ENCODE measurements around the gene PER1. TPM values are rescaled to one million over a fixed set of nuclear protein-coding genes. Genes with fewer than 3 reads are reported as not detected.
A peak's percentile ranks its signal among the peaks of the same experiment; 100 is the strongest.

PER1 gene
- total RNA-seq, 4 donors from 2014 or later = 105 to 263 (median 164) TPM

- in situ Hi-C loops (cut with MboI; ENCODE audit: low sequenced_read_pairs in 4 of 4) (no loop called here), intact Hi-C loops (cut with DNase I; ENCODE audit: low total_unique reads) (no loop called here)
- Histone ChIP-seq H3K9me3 (no peaks in the 10 kb centered on the region), H3K27ac (peak overlapping the region; percentile 98 to 100 (median 100)), H3K4me1 (peaks cover 40 to 66% of the 10 kb centered on the region in 2 donors), H3K4me3 (no peak overlapping the region), H3K27me3 (no peaks in the 10 kb centered on the region), H3K36me3 (peaks cover 20 to 79% of the 10 kb centered on the region in 2 donors)
- no peak for ATAC-seq
- TF ChIP-seq POLR2A (IDR thresholded peaks at IDR 0.05) (peak in 1 of 2 donors; percentile 11), CTCF (IDR thresholded peaks at IDR 0.05 in 4 of 5, conservative IDR thresholded peaks at IDR 0.05 in 1 of 5) (no peak)
- no peak for DNase-seq
Observed at GRCh38 chr17:8142158-8142886, 9.9 kb downstream of the PER1 start.

DNA sequence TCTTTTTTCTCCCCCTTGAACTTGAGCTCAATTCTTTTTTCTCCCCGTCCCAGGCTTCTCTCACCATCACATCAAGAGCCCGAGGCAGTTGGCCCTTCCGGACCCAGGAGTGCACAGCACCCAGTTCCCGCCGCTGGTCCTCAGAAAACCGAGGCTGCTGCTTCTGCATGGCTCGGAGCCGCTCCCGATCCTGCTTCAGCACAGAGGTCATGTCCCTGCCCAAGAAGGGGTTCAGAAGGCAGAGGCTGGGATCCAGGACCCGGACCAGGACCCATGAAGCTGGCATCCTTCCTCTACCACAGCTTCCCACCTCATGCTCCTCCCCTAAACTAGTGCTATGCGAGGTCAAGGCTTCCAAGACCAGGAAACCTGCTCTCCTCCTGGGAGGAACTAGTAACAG, 10.5 kb downstream of the PER1 start:
- H3K4me3 ChIP-seq = no peak overlapping the region
- no peaks in the 10 kb centered on the region for H3K9me3 ChIP-seq
- TF ChIP-seq POLR2A (IDR thresholded peaks at IDR 0.05) (no peak), CTCF (IDR thresholded peaks at IDR 0.05 in 4 of 5, conservative IDR thresholded peaks at IDR 0.05 in 1 of 5) (no peak)
- peaks cover 38 to 60% of the 10 kb centered on the region in 2 donors for H3K4me1 ChIP-seq
- H3K27ac ChIP-seq = peak overlapping the region; percentile 98 to 100 (median 100)
- in situ Hi-C loops (cut with MboI; ENCODE audit: low sequenced_read_pairs in 4 of 4) = no loop called here
- DNase-seq = peak in 1 of 2 donors; percentile 27
- intact Hi-C loops (cut with DNase I; ENCODE audit: low total_unique reads) = loop anchor here (1.0 kb wide), 1 partner anchor 9 kb away; no protein-coding TSS in a partner anchor
- peaks cover 15 to 73% of the 10 kb centered on the region in 2 donors for H3K36me3 ChIP-seq
- ATAC-seq = no peak
- H3K27me3 ChIP-seq = no peaks in the 10 kb centered on the region

GRCh38 chr17:8141045-8141444, 11.2 kb downstream of the PER1 start:
- in situ Hi-C loops (cut with MboI; ENCODE audit: low sequenced_read_pairs in 4 of 4) (no loop called here), intact Hi-C loops (cut with DNase I; ENCODE audit: low total_unique reads) (loop anchor here (1.0 kb wide), 1 partner anchor 9 kb away; no protein-coding TSS in a partner anchor)
- H3K4me3 ChIP-seq = no peak overlapping the region
- peaks cover 31 to 53% of the 10 kb centered on the region in 2 donors for H3K4me1 ChIP-seq
- no peaks in the 10 kb centered on the region for H3K9me3 ChIP-seq
- peak overlapping the region; percentile 84 to 100 (median 100) for H3K27ac ChIP-seq
- TF ChIP-seq POLR2A (IDR thresholded peaks at IDR 0.05) (no peak), CTCF (IDR thresholded peaks at IDR 0.05 in 4 of 5, conservative IDR thresholded peaks at IDR 0.05 in 1 of 5) (no peak)
- DNase-seq (peak in 1 of 2 donors; percentile 62), ATAC-seq (no peak)
- no peaks in the 10 kb centered on the region for H3K27me3 ChIP-seq
- peaks cover 9 to 66% of the 10 kb centered on the region in 2 donors for H3K36me3 ChIP-seq

DNA sequence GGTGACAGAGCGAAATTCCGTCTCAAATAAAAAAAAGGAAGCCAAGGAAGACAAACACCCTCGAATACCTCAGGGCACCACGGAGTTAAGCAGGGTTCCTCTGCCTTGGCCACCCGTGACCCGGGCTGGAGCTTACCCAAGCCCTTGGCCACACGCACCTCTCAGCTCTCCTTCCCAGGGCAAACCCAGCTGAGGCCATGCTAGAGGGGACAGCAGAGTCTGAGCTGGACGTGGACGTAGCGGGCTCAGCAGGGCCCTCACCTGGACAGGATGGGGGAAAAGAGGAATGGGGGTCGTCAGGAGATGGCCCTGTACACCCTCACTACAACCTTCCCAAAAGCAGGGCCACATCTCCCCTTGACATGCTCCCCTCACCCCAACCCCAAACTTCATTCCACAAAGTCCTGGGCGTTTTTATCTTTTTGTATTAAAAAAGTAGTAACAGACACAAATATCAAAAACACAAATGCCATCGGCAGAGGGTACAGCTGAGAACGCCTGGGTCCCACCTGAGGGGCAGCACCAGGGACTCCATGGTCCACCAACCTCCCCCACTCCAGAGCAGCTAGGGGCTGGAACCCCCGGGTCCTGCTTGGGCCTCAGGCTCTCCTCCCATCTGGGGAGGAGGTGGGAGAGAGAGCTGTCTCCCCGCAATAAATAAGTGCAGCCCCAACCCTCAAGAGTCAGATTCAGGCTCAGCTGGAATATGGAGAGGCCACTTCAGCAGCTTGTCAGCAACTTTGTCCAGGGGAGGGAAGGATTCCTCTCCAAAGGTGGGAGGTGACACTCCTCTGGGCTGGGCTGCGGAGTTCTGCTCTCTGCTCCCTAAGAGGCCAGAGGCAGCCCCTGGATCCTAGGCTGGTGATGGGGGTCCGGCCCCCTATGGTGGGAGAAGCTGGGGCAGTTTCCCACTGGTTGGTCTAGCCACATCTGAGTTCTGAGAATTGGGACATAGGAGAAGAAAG, 11.9 kb downstream of the PER1 start:
- H3K27me3 ChIP-seq = no peaks in the 10 kb centered on the region
- peaks cover 3 to 59% of the 10 kb centered on the region in 2 donors for H3K36me3 ChIP-seq
- TF ChIP-seq POLR2A (IDR thresholded peaks at IDR 0.05) (peak in 1 of 2 donors; percentile 2), CTCF (IDR thresholded peaks at IDR 0.05 in 4 of 5, conservative IDR thresholded peaks at IDR 0.05 in 1 of 5) (no peak)
- no peak overlapping the region for H3K4me3 ChIP-seq
- ATAC-seq (peak in 1 of 2 donors; percentile 7), DNase-seq (peak in 1 of 2 donors; percentile 72)
- in situ Hi-C loops (cut with MboI; ENCODE audit: low sequenced_read_pairs in 4 of 4) (no loop called here), intact Hi-C loops (cut with DNase I; ENCODE audit: low total_unique reads) (loop anchor here (1.0 kb wide), 1 partner anchor 10 kb away; no protein-coding TSS in a partner anchor)
- peaks cover 29 to 49% of the 10 kb centered on the region in 2 donors for H3K4me1 ChIP-seq
- H3K9me3 ChIP-seq = no peaks in the 10 kb centered on the region
- H3K27ac ChIP-seq = peak overlapping the region; percentile 84 to 100 (median 100)

Data from gastrocnemius medialis (tissue), 4 donors.